Neutrophil (primary cell): ENCODE measurements around the gene CCNYL1.

ENCODE experiments used
- H3K27ac ChIP-seq: fragments of 200-600 bp; sonication (generic); 2 replicates; pipeline ENCODE4 v1.5.1; 2016; ENCODE audit warnings: mild to moderate bottlenecking, moderate library complexity
- H3K27me3 ChIP-seq: fragments of 200-600 bp; sonication (generic); 2 replicates; pipeline ENCODE4 v1.6.0; 2016; ENCODE audit warnings: mild to moderate bottlenecking
- H3K36me3 ChIP-seq: fragments of 200-600 bp; sonication (generic); 2 replicates; pipeline ENCODE4 v1.5.1; 2017
- H3K4me1 ChIP-seq, 2 experiments: fragments of 200-600 bp in 1 of 2; sonication (generic) in 1 of 2; 1 replicate in 1 of 2; 2 replicates in 1 of 2; pipeline versions ENCODE4 v1.5.1 to v1.6.1; 2013 to 2016; ENCODE audit warnings: low read depth in 1 of 2, low read length in 1 of 2, mild to moderate bottlenecking in 1 of 2, moderate library complexity in 1 of 2; ENCODE audit not compliant: control insufficient read depth in 1 of 2, insufficient read depth in 1 of 2
- H3K4me3 ChIP-seq, 2 experiments: fragments of 200-600 bp in 1 of 2; sonication (generic) in 1 of 2; 1 replicate in 1 of 2; 2 replicates in 1 of 2; pipeline ENCODE4 v1.5.1; 2013 to 2016; ENCODE audit warnings: low read depth in 1 of 2, low read length in 1 of 2, mild to moderate bottlenecking in 1 of 2, moderate library complexity in 1 of 2
- H3K9me3 ChIP-seq: fragments of 200-600 bp; sonication (generic); 2 replicates; pipeline ENCODE4 v1.5.1; 2016
- CTCF ChIP-seq: fragments of 200-600 bp; sonication (generic); IDR thresholded peaks from 2 replicates; pipeline ENCODE4 v1.5.1; 2016; ENCODE audit warnings: antibody characterized with exemption

The CCNYL1 gene

GRCh38 chr2:207784898-207785297 is 73.5 kb downstream of the CCNYL1 start:
- TF ChIP-seq CTCF, result no peak
- Histone ChIP-seq H3K4me3 (no peak overlapping the region), H3K9me3 (no peaks in the 10 kb centered on the region), H3K27ac (no peak overlapping the region), H3K36me3 (no peaks in the 10 kb centered on the region), H3K27me3 (no peaks in the 10 kb centered on the region), H3K4me1 (peaks cover 0 to 2% of the 10 kb centered on the region in 2 experiments)

DNA sequence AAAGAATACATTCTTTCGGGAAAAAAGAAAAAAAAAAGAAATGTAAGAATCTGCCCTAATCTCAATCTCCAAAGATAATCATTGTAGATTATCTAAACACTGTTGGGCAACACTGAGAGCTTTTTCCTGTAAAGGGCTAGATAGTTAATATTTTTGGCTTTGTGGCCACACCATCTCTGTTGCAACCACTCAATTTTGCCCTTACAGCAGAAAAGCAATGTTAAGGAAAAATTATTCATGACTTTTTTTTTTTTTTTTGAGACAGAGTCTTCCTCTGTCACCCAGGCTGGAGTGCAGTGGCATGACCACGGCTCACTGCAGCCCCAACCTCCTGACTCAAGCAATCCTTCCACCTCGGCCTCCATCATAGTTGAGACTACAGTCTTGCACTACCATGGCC is 75.6 kb downstream of the CCNYL1 start:
- H3K36me3 ChIP-seq, result no peaks in the 10 kb centered on the region
- H3K9me3 ChIP-seq, result no peaks in the 10 kb centered on the region
- H3K4me1 ChIP-seq, result peaks cover 3 to 5% of the 10 kb centered on the region in 2 experiments
- no peak overlapping the region for H3K4me3 ChIP-seq
- H3K27me3 ChIP-seq, result no peaks in the 10 kb centered on the region
- TF ChIP-seq CTCF, result no peak
- H3K27ac ChIP-seq, result no peak overlapping the region

DNA sequence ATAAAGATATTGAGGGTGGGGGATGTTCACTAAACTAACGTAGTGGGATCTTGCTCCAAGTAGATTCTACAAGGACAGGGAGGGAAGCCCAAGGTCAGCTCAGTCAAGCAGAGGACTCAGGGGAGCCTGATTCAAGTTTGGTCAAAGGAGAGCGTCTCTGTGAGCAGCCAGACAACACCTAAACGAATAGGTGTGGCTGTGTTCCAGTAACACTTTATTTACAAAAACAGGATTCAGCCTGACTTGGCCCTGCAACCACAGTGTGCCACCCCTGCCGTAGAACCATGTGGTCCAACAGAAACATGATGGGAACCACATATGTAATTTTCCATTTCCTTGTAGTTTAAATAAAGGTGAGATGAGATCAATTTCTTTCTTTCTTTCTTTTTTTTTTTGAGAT is 76.4 kb downstream of the CCNYL1 start:
- Histone ChIP-seq H3K4me1 (peaks cover 9 to 10% of the 10 kb centered on the region in 2 experiments), H3K36me3 (no peaks in the 10 kb centered on the region), H3K27me3 (no peaks in the 10 kb centered on the region), H3K27ac (no peak overlapping the region), H3K9me3 (no peaks in the 10 kb centered on the region), H3K4me3 (no peak overlapping the region)
- no peak for TF ChIP-seq CTCF

DNA sequence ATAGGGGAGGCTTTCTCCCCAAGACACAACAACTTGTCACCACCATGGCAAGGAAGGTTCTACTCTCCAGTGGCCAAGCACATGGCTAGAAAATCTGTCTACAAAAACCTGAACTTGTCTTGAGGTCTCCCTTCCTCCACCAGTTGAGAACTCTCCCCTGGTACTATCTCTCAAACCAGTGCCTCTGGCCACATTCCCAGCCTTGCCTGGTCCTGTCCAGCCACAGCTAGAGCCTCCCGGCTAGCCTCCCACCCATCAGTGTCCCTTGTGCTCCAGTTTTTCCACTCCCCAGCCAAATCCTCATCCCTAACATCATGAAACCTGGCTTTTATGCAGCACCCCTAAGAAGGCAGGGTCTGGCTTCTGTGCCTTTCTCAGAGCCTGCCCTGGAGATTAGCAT is 79.5 kb downstream of the CCNYL1 start:
- H3K36me3 ChIP-seq, result no peaks in the 10 kb centered on the region
- no peak for TF ChIP-seq CTCF
- H3K27ac ChIP-seq, result no peak overlapping the region
- no peak overlapping the region for H3K4me3 ChIP-seq
- no peaks in the 10 kb centered on the region for H3K27me3 ChIP-seq
- H3K9me3 ChIP-seq, result no peaks in the 10 kb centered on the region
- peaks cover 9 to 17% of the 10 kb centered on the region in 2 experiments for H3K4me1 ChIP-seq

- Histone ChIP-seq H3K4me3 (no peak overlapping the region), H3K27ac (no peak overlapping the region)
Observed at GRCh38 chr2:207791579-207792243, 80.3 kb downstream of the CCNYL1 start.

More at GRCh38 chr2:207791579-207792243, 80.3 kb downstream of the CCNYL1 start:
- Histone ChIP-seq H3K27me3 (no peaks in the 10 kb centered on the region), H3K36me3 (no peaks in the 10 kb centered on the region), H3K9me3 (no peaks in the 10 kb centered on the region), H3K4me1 (peaks cover 9 to 17% of the 10 kb centered on the region in 2 experiments)
- no peak for TF ChIP-seq CTCF
